ENCODE measurements around the gene TRIM56. TPM values are rescaled to one million over a fixed set of nuclear protein-coding genes. Genes with fewer than 3 reads are reported as not detected.

The TRIM56 gene
- polyA plus RNA-seq, 1 of the 3 experiments (the other 2 are of a cell fraction) = 2.5 TPM

DNA sequence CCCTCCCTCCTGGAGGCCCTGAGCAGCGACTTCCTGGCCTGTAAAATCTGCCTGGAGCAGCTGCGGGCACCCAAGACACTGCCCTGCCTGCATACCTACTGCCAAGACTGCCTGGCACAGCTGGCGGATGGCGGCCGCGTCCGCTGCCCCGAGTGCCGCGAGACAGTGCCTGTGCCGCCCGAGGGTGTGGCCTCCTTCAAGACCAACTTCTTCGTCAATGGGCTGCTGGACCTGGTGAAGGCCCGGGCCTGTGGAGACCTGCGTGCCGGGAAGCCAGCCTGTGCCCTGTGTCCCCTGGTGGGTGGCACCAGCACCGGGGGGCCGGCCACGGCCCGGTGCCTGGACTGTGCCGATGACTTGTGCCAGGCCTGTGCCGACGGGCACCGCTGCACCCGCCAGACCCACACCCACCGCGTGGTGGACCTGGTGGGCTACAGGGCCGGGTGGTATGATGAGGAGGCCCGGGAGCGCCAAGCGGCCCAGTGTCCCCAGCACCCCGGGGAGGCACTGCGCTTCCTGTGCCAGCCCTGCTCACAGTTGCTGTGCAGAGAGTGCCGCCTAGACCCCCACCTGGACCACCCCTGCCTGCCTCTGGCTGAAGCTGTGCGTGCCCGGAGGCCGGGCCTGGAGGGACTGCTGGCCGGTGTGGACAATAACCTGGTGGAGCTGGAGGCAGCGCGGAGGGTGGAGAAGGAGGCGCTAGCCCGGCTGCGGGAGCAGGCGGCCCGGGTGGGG, 2.2 kb downstream of the TRIM56 start:
- no peaks in the 10 kb centered on the region for H3K27me3 ChIP-seq (ENCODE audit: insufficient read depth)
- H3K4me3 ChIP-seq (ENCODE audit: low read depth in 2 of 2, low read length in 1 of 2) = no peak overlapping the region
- no peaks in the 10 kb centered on the region for H3K36me3 ChIP-seq (replicated peaks in 1 of 2; ENCODE audit: control insufficient read depth in 1 of 2, insufficient read depth in 2 of 2, low read length in 1 of 2)
- TF ChIP-seq GABPA (IDR thresholded peaks at IDR 0.05; ENCODE audit: low read depth) = no peak
- TF ChIP-seq FOSL2 (IDR thresholded peaks at IDR 0.05; ENCODE audit: borderline replicate concordance, low read depth) = no peak
- TF ChIP-seq, protein P1, sequence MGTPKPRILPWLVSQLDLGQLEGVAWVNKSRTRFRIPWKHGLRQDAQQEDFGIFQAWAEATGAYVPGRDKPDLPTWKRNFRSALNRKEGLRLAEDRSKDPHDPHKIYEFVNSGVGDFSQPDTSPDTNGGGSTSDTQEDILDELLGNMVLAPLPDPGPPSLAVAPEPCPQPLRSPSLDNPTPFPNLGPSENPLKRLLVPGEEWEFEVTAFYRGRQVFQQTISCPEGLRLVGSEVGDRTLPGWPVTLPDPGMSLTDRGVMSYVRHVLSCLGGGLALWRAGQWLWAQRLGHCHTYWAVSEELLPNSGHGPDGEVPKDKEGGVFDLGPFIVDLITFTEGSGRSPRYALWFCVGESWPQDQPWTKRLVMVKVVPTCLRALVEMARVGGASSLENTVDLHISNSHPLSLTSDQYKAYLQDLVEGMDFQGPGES (IDR thresholded peaks at IDR 0.05; ENCODE audit: low read depth, low read length) = no peak
- TF ChIP-seq, protein P2, sequence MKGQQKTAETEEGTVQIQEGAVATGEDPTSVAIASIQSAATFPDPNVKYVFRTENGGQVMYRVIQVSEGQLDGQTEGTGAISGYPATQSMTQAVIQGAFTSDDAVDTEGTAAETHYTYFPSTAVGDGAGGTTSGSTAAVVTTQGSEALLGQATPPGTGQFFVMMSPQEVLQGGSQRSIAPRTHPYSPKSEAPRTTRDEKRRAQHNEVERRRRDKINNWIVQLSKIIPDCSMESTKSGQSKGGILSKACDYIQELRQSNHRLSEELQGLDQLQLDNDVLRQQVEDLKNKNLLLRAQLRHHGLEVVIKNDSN (IDR thresholded peaks at IDR 0.05; ENCODE audit: borderline replicate concordance, low read depth) = no peak
- TF ChIP-seq, protein P3, sequence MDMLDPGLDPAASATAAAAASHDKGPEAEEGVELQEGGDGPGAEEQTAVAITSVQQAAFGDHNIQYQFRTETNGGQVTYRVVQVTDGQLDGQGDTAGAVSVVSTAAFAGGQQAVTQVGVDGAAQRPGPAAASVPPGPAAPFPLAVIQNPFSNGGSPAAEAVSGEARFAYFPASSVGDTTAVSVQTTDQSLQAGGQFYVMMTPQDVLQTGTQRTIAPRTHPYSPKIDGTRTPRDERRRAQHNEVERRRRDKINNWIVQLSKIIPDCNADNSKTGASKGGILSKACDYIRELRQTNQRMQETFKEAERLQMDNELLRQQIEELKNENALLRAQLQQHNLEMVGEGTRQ (IDR thresholded peaks at IDR 0.05; ENCODE audit: borderline replicate concordance, low read depth, low read length) = no peak
- TF ChIP-seq RCOR1 (IDR thresholded peaks at IDR 0.05; ENCODE audit: low read length) = no peak
- TF ChIP-seq FOXJ3 (CRISPR knock-in tag; IDR thresholded peaks at IDR 0.05) = no peak
- TF ChIP-seq TAF1 (IDR thresholded peaks at IDR 0.05; ENCODE audit: borderline replicate concordance, low read depth, low read length) = no peak
- TF ChIP-seq GATA2 (CRISPR knock-in tag; IDR thresholded peaks at IDR 0.05) = no peak
- TF ChIP-seq, protein P4, sequence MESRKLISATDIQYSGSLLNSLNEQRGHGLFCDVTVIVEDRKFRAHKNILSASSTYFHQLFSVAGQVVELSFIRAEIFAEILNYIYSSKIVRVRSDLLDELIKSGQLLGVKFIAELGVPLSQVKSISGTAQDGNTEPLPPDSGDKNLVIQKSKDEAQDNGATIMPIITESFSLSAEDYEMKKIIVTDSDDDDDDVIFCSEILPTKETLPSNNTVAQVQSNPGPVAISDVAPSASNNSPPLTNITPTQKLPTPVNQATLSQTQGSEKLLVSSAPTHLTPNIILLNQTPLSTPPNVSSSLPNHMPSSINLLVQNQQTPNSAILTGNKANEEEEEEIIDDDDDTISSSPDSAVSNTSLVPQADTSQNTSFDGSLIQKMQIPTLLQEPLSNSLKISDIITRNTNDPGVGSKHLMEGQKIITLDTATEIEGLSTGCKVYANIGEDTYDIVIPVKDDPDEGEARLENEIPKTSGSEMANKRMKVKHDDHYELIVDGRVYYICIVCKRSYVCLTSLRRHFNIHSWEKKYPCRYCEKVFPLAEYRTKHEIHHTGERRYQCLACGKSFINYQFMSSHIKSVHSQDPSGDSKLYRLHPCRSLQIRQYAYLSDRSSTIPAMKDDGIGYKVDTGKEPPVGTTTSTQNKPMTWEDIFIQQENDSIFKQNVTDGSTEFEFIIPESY (IDR thresholded peaks at IDR 0.05; ENCODE audit: borderline replicate concordance, low read depth) = no peak
- TF ChIP-seq SIN3A (IDR thresholded peaks at IDR 0.05; ENCODE audit: borderline replicate concordance, low read depth, low read length) = no peak
- TF ChIP-seq SMC3 (IDR thresholded peaks at IDR 0.05; ENCODE audit: low read depth, low read length) = no peak
- TF ChIP-seq JUND (IDR thresholded peaks at IDR 0.05) = no peak
- no peak for TF ChIP-seq MEF2A (IDR thresholded peaks at IDR 0.05; ENCODE audit: borderline replicate concordance, low read depth)
- TF ChIP-seq CHD2 (IDR thresholded peaks at IDR 0.05; ENCODE audit: low read length, partially characterized antibody) = no peak
- no peak for TF ChIP-seq EP300 (IDR thresholded peaks at IDR 0.05; ENCODE audit: borderline replicate concordance in 1 of 2, low read depth in 1 of 2, low read length in 1 of 2)
- no peak for TF ChIP-seq NFIC (IDR thresholded peaks at IDR 0.05; ENCODE audit: borderline replicate concordance)
- TF ChIP-seq EZH2phosphoT487 (IDR thresholded peaks at IDR 0.05; ENCODE audit: borderline replicate concordance, low read depth) = no peak
- TF ChIP-seq ELF1 (IDR thresholded peaks at IDR 0.05) = no peak
- no peak for TF ChIP-seq TCF12 (IDR thresholded peaks at IDR 0.05)
- WGBS (ENCODE audit: low lambda C conversion rate) = 92% methylated on average over 39 of the region's 45 CpGs
- no peak overlapping the region for H3K4me2 ChIP-seq
- H3K27ac ChIP-seq (ENCODE audit: low read depth in 2 of 2, low read length in 1 of 2) = no peak overlapping the region
- peaks cover 15% of the 10 kb centered on the region for H3K79me2 ChIP-seq (ENCODE audit: insufficient read depth)
- peaks cover 14% of the 10 kb centered on the region for H3F3A ChIP-seq (replicated peaks; ENCODE audit: insufficient read depth)
- CTCF ChIA-PET = interaction anchor here (0.8 to 3.9 kb wide), 8 partner anchors 8 to 197 kb away, joined by 3 to 26 read pairs (median 4); no protein-coding TSS in a partner anchor
- no peaks in the 10 kb centered on the region for H3K9me3 ChIP-seq
- no peaks in the 10 kb centered on the region for H4K20me1 ChIP-seq (ENCODE audit: insufficient read depth)
- peaks cover 0 to 4% of the 10 kb centered on the region in 2 experiments; a peak in 2 of 4 replicates for H3K4me1 ChIP-seq (ENCODE audit: control insufficient read depth in 1 of 2, insufficient read depth in 2 of 2, low read depth in 1 of 2, low read length in 1 of 2)
- H3K9ac ChIP-seq = no peak overlapping the region
- H2AFZ ChIP-seq (ENCODE audit: low read depth) = no peak overlapping the region
- POLR2A ChIA-PET = interaction anchor here (0.6 kb wide), 1 partner anchor 60 kb away, joined by 3 read pairs; no protein-coding TSS in a partner anchor
- no peak for DNase-seq
- H3K9me2 ChIP-seq = no peaks in the 10 kb centered on the region
